Effector memory CD8-positive, alpha-beta T cell (primary cell): ENCODE data around the gene MOB2.

Source experiments
- ATAC-seq: fragments of 150-1000 bp; cut with Tn5 transposase; replicated peaks from 2 replicates; pipeline ENCODE4 v1.10.0; 2021; ENCODE audit warnings: mild to moderate bottlenecking, moderate library complexity
- DNase-seq, 3 experiments: peaks; one replicate each; pipeline ENCODE4 v3.0.0; 2021
- H3K27ac Mint-ChIP-seq, 2 donors: one replicate each; pipeline ENCODE4 v1.8.0; 2022; ENCODE audit warnings: mild to moderate bottlenecking in 2 of 2, mixed read lengths in 2 of 2, moderate library complexity in 2 of 2
- H3K27me3 Mint-ChIP-seq, 2 donors: one replicate each; pipeline ENCODE4 v1.8.0; 2022; ENCODE audit warnings: mixed read lengths in 2 of 2
- H3K36me3 Mint-ChIP-seq: one replicate; pipeline ENCODE4 v1.8.0; 2022; ENCODE audit warnings: mild to moderate bottlenecking, moderate library complexity, mixed read lengths; ENCODE audit not compliant: insufficient read depth
- H3K4me1 Mint-ChIP-seq, 2 donors: one replicate each; pipeline ENCODE4 v1.8.0; 2022; ENCODE audit warnings: low read depth in 2 of 2, mixed read lengths in 2 of 2
- H3K4me3 Mint-ChIP-seq, 2 donors: one replicate each; pipeline ENCODE4 v1.8.0; 2022; ENCODE audit warnings: mild to moderate bottlenecking in 2 of 2, mixed read lengths in 2 of 2, moderate library complexity in 2 of 2
- H3K9me3 Mint-ChIP-seq, 2 donors: one replicate each; pipeline ENCODE4 v1.8.0; 2022; ENCODE audit warnings: mixed read lengths in 2 of 2

Gene MOB2

DNA sequence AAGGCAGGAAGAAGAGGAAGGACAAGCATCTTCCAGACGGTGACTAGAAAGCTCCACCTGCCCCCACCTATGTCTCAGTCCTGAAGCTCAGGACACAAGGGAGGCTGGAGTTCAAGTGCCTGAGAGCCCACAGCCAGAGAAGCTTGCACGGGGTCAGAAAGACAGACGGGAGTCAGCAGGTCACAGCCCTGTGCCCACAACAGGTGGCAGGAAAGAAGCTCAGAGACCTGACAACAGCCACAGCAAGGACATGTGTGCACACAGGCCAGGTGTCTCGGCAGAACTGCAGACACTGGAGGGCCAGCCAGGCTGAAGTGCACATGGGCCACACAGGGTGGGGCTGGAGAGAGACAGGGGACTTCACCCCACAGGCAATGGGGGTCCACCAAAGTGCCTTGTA lies 37.2 kb upstream of the MOB2 start:
- peaks cover 20% of the 10 kb centered on the region for H3K36me3 Mint-ChIP-seq
- peak; percentile 37 for ATAC-seq
- no peaks in the 10 kb centered on the region for H3K9me3 Mint-ChIP-seq
- DNase-seq = no peak
- H3K27ac Mint-ChIP-seq = peak overlapping the region; percentile 26 to 49
- H3K27me3 Mint-ChIP-seq = no peaks in the 10 kb centered on the region
- H3K4me1 Mint-ChIP-seq = peaks cover 51 to 61% of the 10 kb centered on the region in 2 donors
- peak overlapping the region in 1 of 2 donors; percentile 21 for H3K4me3 Mint-ChIP-seq

DNA sequence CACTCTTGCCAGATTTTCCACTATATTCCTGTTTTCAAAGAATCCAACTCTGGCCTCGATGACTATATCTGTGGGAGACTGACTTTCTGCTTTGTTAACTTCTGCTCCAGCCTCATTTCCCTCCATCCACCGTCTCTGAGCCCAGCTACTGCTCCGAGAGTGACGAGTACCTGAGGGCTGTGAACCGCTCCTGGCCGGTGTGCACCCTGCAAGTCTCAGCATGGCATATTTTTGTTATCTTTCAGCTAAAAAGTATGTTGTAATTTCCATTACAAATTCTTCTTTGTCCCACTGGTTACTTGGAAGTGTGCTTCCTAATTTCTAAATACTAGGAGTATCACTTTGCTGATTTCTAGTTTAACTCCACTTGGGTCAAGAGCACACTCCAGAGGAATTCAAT lies 36.5 kb upstream of the MOB2 start:
- ATAC-seq (no peak), DNase-seq (no peak)
- H3K4me1 Mint-ChIP-seq = peaks cover 50 to 59% of the 10 kb centered on the region in 2 donors
- peak overlapping the region in 1 of 2 donors; percentile 49 for H3K27ac Mint-ChIP-seq
- H3K9me3 Mint-ChIP-seq = no peaks in the 10 kb centered on the region
- H3K36me3 Mint-ChIP-seq = peaks cover 21% of the 10 kb centered on the region
- no peak overlapping the region for H3K4me3 Mint-ChIP-seq
- no peaks in the 10 kb centered on the region for H3K27me3 Mint-ChIP-seq

DNA sequence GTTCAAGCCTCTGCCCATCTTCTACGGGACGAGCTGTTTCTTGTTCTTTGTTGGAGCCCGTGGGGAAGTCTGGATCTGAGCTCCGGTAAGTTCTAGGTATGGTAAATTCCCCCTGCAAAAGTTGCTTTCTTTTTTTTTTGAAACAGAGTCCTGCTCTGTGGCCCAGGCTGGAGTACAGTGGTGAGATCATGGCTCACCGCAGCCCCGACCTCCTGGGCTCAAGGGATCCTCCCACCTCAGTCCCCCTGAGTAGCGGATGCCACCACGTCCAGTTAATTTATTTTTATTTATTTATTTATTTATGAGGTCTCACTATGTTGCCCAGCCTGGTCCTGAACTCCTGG lies 35.5 kb upstream of the MOB2 start:
- H3K4me1 Mint-ChIP-seq = peaks cover 57 to 65% of the 10 kb centered on the region in 2 donors
- peak; percentile 3 for ATAC-seq

DNA sequence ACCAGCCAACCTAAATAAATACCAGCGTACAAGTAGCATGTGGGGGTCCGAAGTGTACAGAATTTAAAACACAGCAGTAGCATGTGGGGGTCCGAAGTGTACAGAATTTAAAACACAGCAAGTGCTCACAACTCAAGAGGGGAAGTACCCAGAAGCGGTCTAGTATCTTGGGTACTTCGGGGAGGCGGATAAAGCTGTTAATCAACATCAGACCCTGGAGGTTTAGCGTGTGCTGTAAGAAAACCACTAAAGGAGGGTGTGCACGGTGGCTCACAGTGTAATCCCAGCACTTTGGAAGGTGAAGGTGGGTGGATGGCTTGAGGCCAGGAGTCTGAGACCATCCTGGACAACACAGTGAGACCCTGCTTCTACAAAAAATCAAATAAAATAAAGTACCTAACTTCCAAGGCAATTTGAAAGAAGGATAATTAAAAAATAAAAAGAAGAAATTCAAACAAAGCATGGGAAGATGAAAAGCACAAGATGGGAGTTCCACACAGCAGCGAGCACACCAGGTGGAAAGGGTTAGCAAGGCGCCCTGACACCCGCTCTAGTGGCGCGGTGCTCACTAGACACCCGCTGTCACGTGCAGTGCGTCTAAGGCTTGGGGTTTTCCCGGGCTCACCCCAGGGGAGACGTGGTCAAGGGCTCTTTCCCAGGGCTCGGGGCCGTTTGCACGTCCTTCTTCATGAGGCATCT lies 35.0 kb upstream of the MOB2 start:
- Mint-ChIP-seq H3K4me3 (no peak overlapping the region), H3K36me3 (peaks cover 29% of the 10 kb centered on the region), H3K9me3 (no peaks in the 10 kb centered on the region), H3K4me1 (peaks cover 56 to 69% of the 10 kb centered on the region in 2 donors), H3K27me3 (no peaks in the 10 kb centered on the region), H3K27ac (peak overlapping the region; percentile 38 to 80)
- ATAC-seq (peak; percentile 59), DNase-seq (no peak)

More for the DNA sequence above, 35.5 kb upstream of the MOB2 start:
- Mint-ChIP-seq H3K4me3 (no peak overlapping the region), H3K9me3 (no peaks in the 10 kb centered on the region), H3K36me3 (peaks cover 26% of the 10 kb centered on the region), H3K27ac (peak overlapping the region; percentile 38 to 80), H3K27me3 (no peaks in the 10 kb centered on the region)
- no peak for DNase-seq

DNA sequence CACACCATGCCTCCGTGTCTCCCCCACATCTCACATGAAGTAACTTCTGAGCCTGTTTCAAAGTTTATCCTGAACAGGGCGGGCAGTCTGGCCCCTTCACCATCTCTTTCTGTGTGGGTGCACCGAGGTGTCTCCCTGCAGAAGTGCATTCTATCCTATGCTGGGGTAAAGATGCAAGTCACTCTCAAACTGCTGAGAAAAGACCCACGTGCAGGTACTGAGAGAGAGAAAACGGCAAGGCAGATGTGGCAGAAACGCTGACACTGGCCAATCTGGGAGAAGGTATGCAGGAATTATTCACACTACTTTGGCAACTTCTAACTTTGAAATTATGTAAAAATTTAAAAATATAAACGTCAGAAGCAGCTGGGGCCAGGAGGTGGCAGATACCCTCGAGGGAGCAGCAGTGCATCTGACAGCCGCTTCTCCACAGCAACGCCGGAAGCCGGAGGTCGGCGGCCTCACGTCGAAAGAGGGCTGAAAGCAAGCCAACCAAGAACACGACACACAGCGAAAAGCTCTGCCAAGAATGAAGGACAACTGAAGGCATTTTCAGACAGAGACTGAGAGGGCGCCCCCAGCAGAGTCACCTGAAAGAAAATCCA lies 34.2 kb upstream of the MOB2 start:
- Mint-ChIP-seq H3K27ac (peak overlapping the region; percentile 57 to 67), H3K4me1 (peaks cover 59 to 73% of the 10 kb centered on the region in 2 donors), H3K36me3 (peaks cover 29% of the 10 kb centered on the region), H3K27me3 (no peaks in the 10 kb centered on the region), H3K9me3 (no peaks in the 10 kb centered on the region), H3K4me3 (no peak overlapping the region)
- DNase-seq = no peak
- ATAC-seq = no peak

DNA sequence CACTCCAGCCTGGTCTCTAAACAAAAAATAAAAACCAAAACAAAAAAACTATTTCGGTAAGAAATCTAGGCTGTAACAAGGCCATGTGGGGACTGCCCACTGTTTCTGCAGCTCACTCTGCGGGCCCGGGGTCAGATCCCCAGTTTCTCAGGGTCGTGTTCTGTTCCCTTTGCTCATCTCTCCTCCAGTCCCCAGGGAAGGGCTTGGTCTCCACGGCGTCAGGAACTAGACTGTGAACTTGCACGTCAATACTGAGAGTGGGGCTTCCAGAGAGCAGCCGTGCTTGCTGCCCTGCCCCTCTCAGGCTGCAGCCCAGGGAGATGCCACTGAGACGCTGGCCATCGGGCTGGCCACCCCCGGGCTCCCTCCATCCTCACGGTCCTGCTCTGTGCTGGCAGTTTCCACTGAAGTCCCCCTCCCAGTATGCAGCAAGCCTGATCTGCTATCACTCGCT lies 33.7 kb upstream of the MOB2 start:
- Mint-ChIP-seq H3K27me3 (no peaks in the 10 kb centered on the region), H3K4me1 (peaks cover 61 to 77% of the 10 kb centered on the region in 2 donors), H3K27ac (peak overlapping the region; percentile 57 to 67), H3K9me3 (no peaks in the 10 kb centered on the region), H3K4me3 (no peak overlapping the region), H3K36me3 (peaks cover 26% of the 10 kb centered on the region)
- DNase-seq (no peak), ATAC-seq (no peak)

DNA sequence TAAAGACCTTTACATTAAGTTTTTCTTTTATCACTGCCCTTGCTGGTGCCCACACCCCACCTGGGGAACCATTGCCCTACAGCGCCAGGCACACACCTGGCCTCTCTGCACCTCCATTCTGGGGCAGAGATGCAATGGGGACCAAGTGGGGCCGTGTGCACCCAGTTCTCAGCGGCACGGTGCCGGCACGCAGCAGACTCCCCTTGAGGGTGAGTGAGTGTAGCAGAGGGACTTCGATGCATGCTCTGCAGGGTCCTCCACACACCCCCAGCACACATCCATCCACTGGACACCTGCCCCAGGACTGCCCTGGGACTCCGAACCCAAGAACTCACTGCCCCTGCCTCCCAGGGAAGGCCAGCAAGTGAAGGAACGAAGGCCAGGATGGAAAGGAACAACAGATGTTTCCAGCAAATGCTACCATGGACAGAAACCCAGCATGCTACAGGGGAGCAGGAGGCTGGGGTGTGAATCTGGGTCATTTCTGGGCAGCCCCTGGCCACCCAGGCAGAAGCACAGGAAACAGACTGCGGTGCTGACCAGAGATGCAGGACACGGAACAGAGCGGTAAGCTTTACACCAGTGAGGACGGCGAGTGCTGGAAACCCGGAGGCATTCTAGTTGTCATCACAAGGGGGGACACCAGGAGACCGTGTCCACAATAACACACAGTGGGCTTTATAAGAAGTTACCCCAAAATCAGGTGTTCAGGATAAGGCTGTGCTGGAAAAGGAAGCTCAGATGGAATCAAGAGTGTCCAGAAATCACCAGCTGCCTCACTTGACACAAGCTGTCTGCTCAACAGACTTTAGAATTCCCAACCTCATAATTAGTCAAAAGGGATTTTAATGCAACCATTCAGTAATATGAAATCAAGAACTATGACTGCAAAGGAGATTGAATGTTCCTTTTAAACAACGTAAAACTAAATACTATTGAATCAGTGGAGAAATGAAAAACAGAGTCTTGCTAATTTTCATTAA lies 32.7 kb upstream of the MOB2 start:
- ATAC-seq = no peak
- DNase-seq = no peak
- Mint-ChIP-seq H3K4me1 (peaks cover 63 to 82% of the 10 kb centered on the region in 2 donors), H3K36me3 (peaks cover 26% of the 10 kb centered on the region), H3K27me3 (no peaks in the 10 kb centered on the region), H3K27ac (no peak overlapping the region), H3K9me3 (no peaks in the 10 kb centered on the region), H3K4me3 (no peak overlapping the region)

DNA sequence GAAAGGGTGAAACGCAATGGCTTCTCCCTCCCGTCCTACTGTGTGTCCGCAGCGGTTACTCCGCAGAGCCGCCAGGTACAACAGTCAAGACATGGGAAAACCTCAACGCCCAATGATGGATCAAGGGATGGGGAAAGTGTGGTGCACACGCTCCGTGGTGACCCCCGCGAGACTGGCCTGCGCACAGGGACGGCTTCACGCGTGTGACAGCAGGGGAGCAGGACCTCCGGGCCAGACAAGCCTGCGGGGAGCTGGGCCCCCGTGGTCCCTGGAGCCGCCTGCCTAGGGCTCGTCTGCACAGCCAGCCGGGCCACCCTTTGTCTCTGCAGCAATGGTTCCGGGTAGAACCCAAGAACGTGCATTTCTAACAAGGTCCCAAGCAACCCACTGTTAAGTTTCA lies 31.7 kb upstream of the MOB2 start:
- Mint-ChIP-seq H3K36me3 (peaks cover 21% of the 10 kb centered on the region), H3K9me3 (no peaks in the 10 kb centered on the region), H3K4me1 (peaks cover 61 to 82% of the 10 kb centered on the region in 2 donors), H3K27me3 (no peaks in the 10 kb centered on the region), H3K4me3 (no peak overlapping the region), H3K27ac (peak overlapping the region in 1 of 2 donors; percentile 72)
- DNase-seq (no peak), ATAC-seq (no peak)

DNA sequence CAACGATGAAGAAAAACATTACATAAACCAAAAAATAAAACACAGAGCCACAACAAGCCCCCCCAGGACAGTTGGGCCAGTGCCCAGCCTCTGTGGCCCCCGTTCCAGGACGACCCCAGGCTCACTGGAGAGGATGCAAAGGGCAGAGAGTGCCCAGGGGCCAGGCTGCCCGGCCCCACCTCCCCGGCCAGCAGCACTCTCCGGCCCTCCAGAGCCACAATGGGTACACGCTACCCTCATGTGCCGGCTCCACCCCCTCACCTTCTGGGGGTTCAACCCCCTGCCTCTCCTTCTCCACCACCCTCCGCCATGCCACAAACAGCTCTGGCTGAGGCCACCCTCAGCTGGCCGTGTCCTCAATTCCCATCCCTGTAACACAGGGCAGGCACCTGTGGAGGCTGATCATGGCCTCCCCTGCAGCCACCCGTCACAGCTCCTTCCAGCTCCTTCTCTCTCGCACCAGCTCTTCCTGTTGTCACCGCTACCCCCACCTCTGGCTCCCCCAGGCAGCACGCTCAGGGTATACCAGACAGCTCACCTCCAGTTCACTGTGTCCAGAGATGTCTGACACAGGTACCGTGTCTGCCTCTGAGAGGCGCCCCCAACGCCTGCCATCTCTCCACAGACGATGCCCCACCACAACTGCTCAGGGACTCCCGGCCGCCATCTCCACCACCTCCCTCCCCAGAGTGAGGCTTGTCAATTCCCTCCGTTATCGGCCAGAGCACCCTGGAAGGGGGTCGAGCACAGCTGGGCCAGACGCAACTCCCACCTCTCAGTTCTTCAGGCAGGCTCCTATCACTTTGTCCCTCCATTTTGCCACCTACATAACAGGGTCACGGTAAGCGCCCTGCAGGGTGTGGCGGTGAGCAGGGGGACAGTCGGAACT lies 30.8 kb upstream of the MOB2 start:
- no peak for DNase-seq
- H3K4me3 Mint-ChIP-seq = peak overlapping the region; percentile 16 to 55

DNA sequence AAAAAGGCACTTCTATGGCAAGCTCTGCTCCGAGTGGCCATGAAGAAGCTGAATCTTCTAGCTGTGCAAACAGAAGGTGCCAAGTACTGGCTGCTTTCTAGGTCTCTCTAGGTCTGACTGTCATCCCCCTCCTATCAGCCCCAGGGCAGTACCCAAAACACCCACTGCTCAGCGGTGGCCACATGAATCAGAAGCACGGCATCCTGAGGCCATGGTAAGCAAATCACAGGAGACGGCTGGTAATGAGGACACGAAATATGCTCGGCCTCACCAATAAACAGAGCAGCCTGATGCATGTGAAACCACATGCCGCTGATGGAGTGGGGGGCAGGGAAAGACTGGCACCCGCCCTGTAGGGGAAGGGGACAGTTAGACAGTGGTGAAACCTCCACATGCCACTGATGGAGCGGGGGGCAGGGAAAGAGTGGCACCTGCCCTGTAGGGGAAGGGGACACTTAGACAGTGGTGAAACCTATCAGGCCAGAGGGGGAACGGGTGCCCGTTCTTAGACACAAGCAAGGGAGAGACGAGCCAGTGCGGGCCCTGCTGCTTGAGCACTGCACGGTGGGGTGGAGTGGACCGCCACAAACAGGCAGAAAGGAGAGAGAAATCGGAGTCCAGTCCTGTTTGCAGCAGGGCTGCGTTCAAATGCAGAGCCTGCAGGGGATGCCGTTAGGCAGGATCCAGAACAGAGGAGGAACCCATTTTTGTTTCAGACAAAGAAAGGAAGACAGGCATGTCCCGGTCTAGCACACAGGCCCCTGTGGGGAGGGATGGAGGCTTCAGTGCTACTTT lies 29.9 kb upstream of the MOB2 start:
- Mint-ChIP-seq H3K36me3 (peaks cover 23% of the 10 kb centered on the region), H3K4me1 (peaks cover 69 to 80% of the 10 kb centered on the region in 2 donors), H3K9me3 (no peaks in the 10 kb centered on the region), H3K4me3 (peak overlapping the region; percentile 47 to 58), H3K27ac (peak overlapping the region; percentile 39 to 70), H3K27me3 (no peaks in the 10 kb centered on the region)
- DNase-seq = no peak
- peak; percentile 64 for ATAC-seq

More for the DNA sequence above, 30.8 kb upstream of the MOB2 start:
- ATAC-seq = no peak
- Mint-ChIP-seq H3K4me1 (peaks cover 60 to 78% of the 10 kb centered on the region in 2 donors), H3K9me3 (no peaks in the 10 kb centered on the region), H3K27ac (peak overlapping the region; percentile 70 to 72), H3K27me3 (no peaks in the 10 kb centered on the region), H3K36me3 (peaks cover 21% of the 10 kb centered on the region)

DNA sequence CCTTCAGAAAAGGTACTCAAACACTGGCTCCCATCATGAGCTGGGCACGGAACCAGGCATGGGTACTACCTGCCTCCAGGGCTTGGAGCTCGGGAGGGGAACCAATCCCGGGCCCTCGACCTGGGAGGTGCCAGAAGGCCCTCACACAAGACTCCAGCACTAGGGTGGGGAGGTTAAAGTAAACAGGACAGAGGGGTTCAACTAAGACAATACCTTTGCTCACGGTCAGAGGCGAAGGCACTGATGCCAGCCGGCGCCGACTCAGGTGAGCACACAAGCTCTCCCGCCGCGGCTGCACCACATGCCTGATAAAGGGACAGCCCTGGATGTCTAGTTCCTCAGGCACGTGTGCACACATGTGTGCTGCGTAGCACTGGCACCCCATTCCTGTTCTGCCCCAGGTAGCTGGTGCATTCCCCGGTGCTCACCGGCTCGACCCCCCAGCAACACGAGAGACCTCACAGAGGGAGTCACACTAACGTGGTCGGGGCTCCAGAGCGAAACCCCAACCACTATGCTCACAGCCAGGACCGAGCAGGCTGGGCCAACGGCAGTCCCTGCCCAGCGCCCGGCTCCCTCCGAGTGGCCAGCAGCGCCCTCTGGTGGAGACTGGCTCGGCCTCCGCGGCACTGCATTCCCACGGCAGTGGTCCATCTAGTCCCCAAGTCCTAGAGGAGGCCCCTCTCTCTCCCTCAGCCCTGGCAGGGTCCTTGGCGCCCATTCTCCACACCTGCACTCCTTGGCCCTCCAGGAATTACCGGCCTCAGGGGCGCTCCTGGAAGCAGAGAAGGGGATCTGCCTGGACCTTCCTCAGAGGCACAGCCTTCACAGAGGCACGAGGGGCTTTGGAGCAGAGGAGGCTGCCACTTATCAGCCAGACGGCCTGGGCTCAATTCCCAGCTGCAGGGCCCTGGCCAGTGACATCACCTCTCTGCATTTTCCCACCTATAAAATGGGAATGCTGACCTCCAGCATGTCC lies 28.8 kb upstream of the MOB2 start:
- DNase-seq (peak; percentile 75 to 79 (median 77)), ATAC-seq (peak; percentile 79)
- peaks cover 25% of the 10 kb centered on the region for H3K36me3 Mint-ChIP-seq
- peak overlapping the region; percentile 70 to 72 for H3K27ac Mint-ChIP-seq
- no peaks in the 10 kb centered on the region for H3K9me3 Mint-ChIP-seq
- no peaks in the 10 kb centered on the region for H3K27me3 Mint-ChIP-seq
- H3K4me1 Mint-ChIP-seq = peaks cover 67 to 71% of the 10 kb centered on the region in 2 donors
- H3K4me3 Mint-ChIP-seq = peak overlapping the region; percentile 47 to 58
